ENCODE results near the gene ING2.

ING2 gene

DNA sequence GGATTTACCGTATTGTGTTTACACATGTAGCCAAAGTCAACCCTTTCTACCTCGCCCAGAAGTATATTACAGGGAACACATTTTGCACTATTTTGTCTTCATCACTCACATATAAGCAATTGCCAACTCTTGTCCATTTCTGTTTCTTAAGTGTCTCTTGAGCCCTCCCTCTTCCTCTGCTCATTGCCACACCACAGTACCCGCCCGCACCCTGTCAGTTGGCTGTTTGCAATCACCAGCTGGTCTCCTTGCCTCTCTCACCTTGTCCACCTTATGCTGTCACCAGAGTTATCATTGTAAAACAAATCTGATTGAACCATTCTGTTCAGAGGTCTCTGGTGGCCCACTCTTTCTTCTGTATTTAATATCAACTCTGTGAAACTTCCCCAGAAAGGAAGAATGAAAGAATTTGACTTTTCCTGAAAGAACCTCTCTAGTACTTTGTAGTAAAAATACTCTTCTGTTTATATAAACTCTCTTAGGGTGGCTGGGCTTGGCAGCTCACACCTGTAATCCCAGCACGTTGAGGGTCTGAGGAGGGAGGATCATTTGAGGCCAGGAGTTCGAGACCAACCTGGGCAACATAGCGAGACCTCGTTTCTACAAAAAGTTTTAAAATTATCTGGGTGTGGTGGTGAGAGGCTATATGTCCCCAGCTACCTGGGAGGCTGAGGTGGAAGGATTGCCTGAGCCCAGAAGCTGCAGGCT, 50.2 kb downstream of the ING2 start:
- no peak for DNase-seq (ENCODE audit: low read depth)
- TF ChIP-seq, protein P1, sequence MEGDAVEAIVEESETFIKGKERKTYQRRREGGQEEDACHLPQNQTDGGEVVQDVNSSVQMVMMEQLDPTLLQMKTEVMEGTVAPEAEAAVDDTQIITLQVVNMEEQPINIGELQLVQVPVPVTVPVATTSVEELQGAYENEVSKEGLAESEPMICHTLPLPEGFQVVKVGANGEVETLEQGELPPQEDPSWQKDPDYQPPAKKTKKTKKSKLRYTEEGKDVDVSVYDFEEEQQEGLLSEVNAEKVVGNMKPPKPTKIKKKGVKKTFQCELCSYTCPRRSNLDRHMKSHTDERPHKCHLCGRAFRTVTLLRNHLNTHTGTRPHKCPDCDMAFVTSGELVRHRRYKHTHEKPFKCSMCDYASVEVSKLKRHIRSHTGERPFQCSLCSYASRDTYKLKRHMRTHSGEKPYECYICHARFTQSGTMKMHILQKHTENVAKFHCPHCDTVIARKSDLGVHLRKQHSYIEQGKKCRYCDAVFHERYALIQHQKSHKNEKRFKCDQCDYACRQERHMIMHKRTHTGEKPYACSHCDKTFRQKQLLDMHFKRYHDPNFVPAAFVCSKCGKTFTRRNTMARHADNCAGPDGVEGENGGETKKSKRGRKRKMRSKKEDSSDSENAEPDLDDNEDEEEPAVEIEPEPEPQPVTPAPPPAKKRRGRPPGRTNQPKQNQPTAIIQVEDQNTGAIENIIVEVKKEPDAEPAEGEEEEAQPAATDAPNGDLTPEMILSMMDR (conservative IDR thresholded peaks at IDR 0.05; ENCODE audit: control insufficient read depth, insufficient read depth, low read depth, low read length): no peak
- H3K4me3 ChIP-seq (ENCODE audit: control insufficient read depth, low read depth, low read length): no peak overlapping the region

DNA sequence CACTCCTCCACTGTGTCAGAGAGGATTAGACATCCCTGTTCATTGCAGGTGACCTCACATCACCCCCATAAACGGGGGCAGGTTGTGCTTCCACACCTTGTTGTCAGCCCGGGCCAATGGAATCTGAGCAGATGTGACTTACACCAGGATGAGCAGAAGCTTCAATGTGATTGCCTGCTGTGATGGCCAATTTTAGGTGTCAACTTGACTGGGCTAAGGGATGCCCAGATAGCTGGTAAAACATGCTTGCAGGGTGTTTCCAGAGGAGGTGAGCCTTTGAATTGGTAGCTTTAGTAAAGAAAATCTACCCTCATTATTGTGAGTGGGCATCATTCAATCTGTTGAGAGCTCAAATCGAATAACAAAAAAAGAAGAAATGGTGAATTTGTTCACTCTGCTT, 52.1 kb downstream of the ING2 start:
- TF ChIP-seq, protein P1 (conservative IDR thresholded peaks at IDR 0.05; ENCODE audit: control insufficient read depth, insufficient read depth, low read depth, low read length): no peak
- H3K4me3 ChIP-seq (ENCODE audit: control insufficient read depth, low read depth, low read length): no peak overlapping the region
- DNase-seq (ENCODE audit: low read depth): no peak

GRCh38 chr4:183557611-183558010, 52.8 kb downstream of the ING2 start:
- TF ChIP-seq, protein P1 (conservative IDR thresholded peaks at IDR 0.05; ENCODE audit: control insufficient read depth, insufficient read depth, low read depth, low read length): no peak
- DNase-seq (ENCODE audit: low read depth): no peak

DNA sequence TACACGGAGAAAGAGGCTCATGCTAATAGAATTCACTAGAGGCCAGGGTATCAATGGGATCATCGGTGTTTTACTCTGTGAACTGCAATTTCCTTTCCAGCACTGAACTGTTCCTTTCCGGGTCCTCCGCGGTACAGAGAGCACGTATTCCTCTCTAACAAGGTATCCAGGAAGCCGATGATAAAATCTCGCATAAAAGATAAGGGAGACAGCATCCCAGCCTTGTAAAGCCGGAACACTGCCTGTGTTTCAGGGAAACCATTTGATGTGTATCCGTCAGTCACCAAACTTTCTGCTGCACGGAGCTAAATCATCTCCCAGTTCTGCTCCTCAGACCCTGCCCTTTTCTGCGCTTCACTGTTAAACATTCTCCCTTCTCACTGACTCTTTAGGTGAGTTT, 54.0 kb downstream of the ING2 start:
- no peak for DNase-seq (ENCODE audit: low read depth)
- TF ChIP-seq, protein P1 (conservative IDR thresholded peaks at IDR 0.05; ENCODE audit: control insufficient read depth, insufficient read depth, low read depth, low read length): no peak
- no peak overlapping the region for H3K4me3 ChIP-seq (ENCODE audit: control insufficient read depth, low read depth, low read length)

More at GRCh38 chr4:183557611-183558010, 52.8 kb downstream of the ING2 start:
- H3K4me3 ChIP-seq (ENCODE audit: control insufficient read depth, low read depth, low read length): no peak overlapping the region

- TF ChIP-seq, protein P1 (conservative IDR thresholded peaks at IDR 0.05; ENCODE audit: control insufficient read depth, insufficient read depth, low read depth, low read length): no peak
- H3K4me3 ChIP-seq (ENCODE audit: control insufficient read depth, low read depth, low read length): no peak overlapping the region
- no peak for DNase-seq (ENCODE audit: low read depth)
Observed at GRCh38 chr4:183561905-183562304, 57.0 kb downstream of the ING2 start.
